ENCODE measurements around the gene PANK4.
"Not testable (repeated sequence)": the region's sequence is repeated elsewhere in the genome, so short reads cannot be mapped to it uniquely, and the experiment has no call there.

Gene PANK4

GRCh38 chr1:2549367-2550029 lies 23.1 kb upstream of the PANK4 start:
- peak overlapping the region; percentile 40 to 89 for H3K27ac ChIP-seq (ENCODE audit: insufficient read depth in 1 of 2, low read depth in 1 of 2, low read length in 2 of 2, poor library complexity in 1 of 2, severe bottlenecking in 2 of 2)
- peak overlapping the region in 1 of 7 experiments; percentile 82 for H3K4me3 ChIP-seq (ENCODE audit: control insufficient read depth in 1 of 7, extremely low read depth in 1 of 7, insufficient read depth in 4 of 7, low read depth in 2 of 7, low read length in 6 of 7)
- WGBS (ENCODE audit: insufficient coverage) = 64% methylated on average over 14 of the region's 28 CpGs
- DNase-seq; H3K36me3 ChIP-seq (ENCODE audit: control insufficient read depth in 4 of 4, insufficient read depth in 4 of 4, low read length in 3 of 4); H3K9me3 ChIP-seq (ENCODE audit: control extremely low read depth in 1 of 5, control insufficient read depth in 4 of 5, insufficient read depth in 2 of 5, low read depth in 1 of 5, low read length in 4 of 5); H3K27me3 ChIP-seq (replicated peaks in 2 of 5; ENCODE audit: control insufficient read depth in 4 of 5, insufficient read depth in 5 of 5, low read length in 4 of 5): not testable (repeated sequence)
- POLR2A ChIA-PET = interaction anchor here (0.7 kb wide), 1 partner anchor 36 kb away, joined by 3 read pairs; no protein-coding TSS in a partner anchor
- peaks cover 0 to 56% (median 51%) of the 10 kb centered on the region in 4 experiments for H3K4me1 ChIP-seq (ENCODE audit: control extremely low read depth in 1 of 4, control insufficient read depth in 4 of 4, insufficient read depth in 4 of 4, low read length in 3 of 4)
- CTCF ChIA-PET = interaction anchor here (1.5 to 3.9 kb wide), 4 partner anchors 12 to 133 kb away, joined by 4 to 28 read pairs (median 15); partner anchors contain the start of gene PANK4

DNA sequence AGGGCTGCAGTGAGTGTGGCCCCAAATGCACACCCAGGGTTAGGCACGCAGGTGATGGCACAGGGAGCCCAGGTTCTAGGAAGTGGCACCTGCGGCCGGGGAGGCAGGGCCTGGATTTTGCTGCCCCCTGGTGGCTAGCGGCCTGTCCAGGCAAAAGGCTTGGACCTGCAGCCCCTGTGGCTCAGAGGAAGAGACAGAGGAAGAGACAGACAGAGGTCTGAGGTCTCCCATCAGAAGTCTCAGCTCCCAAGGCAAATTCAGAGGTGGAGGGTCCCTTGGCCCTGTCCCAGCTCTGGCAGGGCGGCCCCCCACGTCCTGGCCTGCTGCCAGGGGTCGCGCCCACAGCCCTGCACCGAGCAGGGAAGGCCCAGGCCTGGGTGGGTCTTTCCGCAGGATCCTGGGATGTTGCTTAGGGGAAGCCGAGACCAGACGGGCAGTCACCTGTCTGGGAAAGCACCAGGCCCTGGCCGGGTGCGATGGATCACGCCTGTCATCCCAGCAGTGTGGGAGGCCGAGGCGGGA lies 21.7 kb upstream of the PANK4 start:
- CTCF ChIA-PET = interaction anchor here (0.7 to 4.2 kb wide), 19 partner anchors 9 to 323 kb away, joined by 3 to 52 read pairs (median 4); partner anchors contain the start of genes HES5, MORN1, PANK4 and PRXL2B
- peak; percentile 71 to 74 (median 74) for DNase-seq
- no peaks in the 10 kb centered on the region for H3K9me3 ChIP-seq (ENCODE audit: control extremely low read depth in 1 of 5, control insufficient read depth in 4 of 5, insufficient read depth in 2 of 5, low read depth in 1 of 5, low read length in 4 of 5)
- no peaks in the 10 kb centered on the region for H3K36me3 ChIP-seq (ENCODE audit: control insufficient read depth in 4 of 4, insufficient read depth in 4 of 4, low read length in 3 of 4)
- WGBS (ENCODE audit: insufficient coverage) = 1% methylated on average over 15 of the region's 17 CpGs
- peaks cover 0 to 61% (median 57%) of the 10 kb centered on the region in 4 experiments for H3K4me1 ChIP-seq (ENCODE audit: control extremely low read depth in 1 of 4, control insufficient read depth in 4 of 4, insufficient read depth in 4 of 4, low read length in 3 of 4)
- H3K27me3 ChIP-seq (replicated peaks in 2 of 5; ENCODE audit: control insufficient read depth in 4 of 5, insufficient read depth in 5 of 5, low read length in 4 of 5) = no peaks in the 10 kb centered on the region
- peak overlapping the region; percentile 47 to 89 for H3K27ac ChIP-seq (ENCODE audit: insufficient read depth in 1 of 2, low read depth in 1 of 2, low read length in 2 of 2, poor library complexity in 1 of 2, severe bottlenecking in 2 of 2)
- POLR2A ChIA-PET = interaction anchor here (0.9 to 2.2 kb wide), 5 partner anchors 18 to 135 kb away, joined by 3 to 11 read pairs (median 5); partner anchors contain the start of genes HES5 and PANK4
- peak overlapping the region in 5 of 7 experiments; percentile 36 to 82 (median 61) for H3K4me3 ChIP-seq (ENCODE audit: control insufficient read depth in 1 of 7, extremely low read depth in 1 of 7, insufficient read depth in 4 of 7, low read depth in 2 of 7, low read length in 6 of 7)

GRCh38 chr1:2547210-2548067 lies 21.0 kb upstream of the PANK4 start:
- H3K27ac ChIP-seq (ENCODE audit: insufficient read depth in 1 of 2, low read depth in 1 of 2, low read length in 2 of 2, poor library complexity in 1 of 2, severe bottlenecking in 2 of 2) = peak overlapping the region in 1 of 2 experiments; percentile 89

GRCh38 chr1:2546515-2547209 lies 20.3 kb upstream of the PANK4 start:
- H3K36me3 ChIP-seq (ENCODE audit: control insufficient read depth in 4 of 4, insufficient read depth in 4 of 4, low read length in 3 of 4) = no peaks in the 10 kb centered on the region
- H3K27me3 ChIP-seq (replicated peaks in 2 of 5; ENCODE audit: control insufficient read depth in 4 of 5, insufficient read depth in 5 of 5, low read length in 4 of 5) = no peaks in the 10 kb centered on the region
- DNase-seq = peak; percentile 68 to 84 (median 80)
- H3K9me3 ChIP-seq (ENCODE audit: control extremely low read depth in 1 of 5, control insufficient read depth in 4 of 5, insufficient read depth in 2 of 5, low read depth in 1 of 5, low read length in 4 of 5) = no peaks in the 10 kb centered on the region
- ChIA-PET CTCF (interaction anchor here (0.7 to 4.2 kb wide), 14 partner anchors 9 to 586 kb away, joined by 3 to 52 read pairs (median 6); partner anchors contain the start of genes HES5, PANK4, PRXL2B and TNFRSF14), POLR2A (interaction anchor here (1.3 to 2.2 kb wide), 3 partner anchors 16 to 134 kb away, joined by 4 to 11 read pairs (median 5); partner anchors contain the start of genes HES5 and PANK4)
- H3K4me1 ChIP-seq (ENCODE audit: control extremely low read depth in 1 of 4, control insufficient read depth in 4 of 4, insufficient read depth in 4 of 4, low read length in 3 of 4) = peaks cover 0 to 64% (median 60%) of the 10 kb centered on the region in 4 experiments
- H3K4me3 ChIP-seq (ENCODE audit: control insufficient read depth in 1 of 7, extremely low read depth in 1 of 7, insufficient read depth in 4 of 7, low read depth in 2 of 7, low read length in 6 of 7) = peak overlapping the region; percentile 36 to 82 (median 61)
- 0% methylated on average over 35 of the region's 52 CpGs for WGBS (ENCODE audit: insufficient coverage)
- peak overlapping the region in 1 of 2 experiments; percentile 68 for H3K27ac ChIP-seq (ENCODE audit: insufficient read depth in 1 of 2, low read depth in 1 of 2, low read length in 2 of 2, poor library complexity in 1 of 2, severe bottlenecking in 2 of 2)

More at GRCh38 chr1:2547210-2548067, 21.0 kb upstream of the PANK4 start:
- peak in 1 of 3 donors; percentile 52 for DNase-seq
- Histone ChIP-seq H3K4me3 (ENCODE audit: control insufficient read depth in 1 of 7, extremely low read depth in 1 of 7, insufficient read depth in 4 of 7, low read depth in 2 of 7, low read length in 6 of 7) (peak overlapping the region in 5 of 7 experiments; percentile 57 to 82 (median 65)), H3K27me3 (replicated peaks in 2 of 5; ENCODE audit: control insufficient read depth in 4 of 5, insufficient read depth in 5 of 5, low read length in 4 of 5) (no peaks in the 10 kb centered on the region), H3K4me1 (ENCODE audit: control extremely low read depth in 1 of 4, control insufficient read depth in 4 of 4, insufficient read depth in 4 of 4, low read length in 3 of 4) (peaks cover 0 to 64% (median 60%) of the 10 kb centered on the region in 4 experiments), H3K36me3 (ENCODE audit: control insufficient read depth in 4 of 4, insufficient read depth in 4 of 4, low read length in 3 of 4) (no peaks in the 10 kb centered on the region), H3K9me3 (ENCODE audit: control extremely low read depth in 1 of 5, control insufficient read depth in 4 of 5, insufficient read depth in 2 of 5, low read depth in 1 of 5, low read length in 4 of 5) (no peaks in the 10 kb centered on the region)
- POLR2A ChIA-PET = interaction anchor here (0.7 to 2.2 kb wide), 5 partner anchors 9 to 134 kb away, joined by 3 to 11 read pairs (median 4); partner anchors contain the start of genes HES5, PANK4 and TNFRSF14
- CTCF ChIA-PET = interaction anchor here (0.7 to 4.2 kb wide), 17 partner anchors 9 to 587 kb away, joined by 3 to 52 read pairs (median 4); partner anchors contain the start of genes HES5, PANK4, PRXL2B and TNFRSF14
- 9% methylated on average over 14 of the region's 27 CpGs for WGBS (ENCODE audit: insufficient coverage)

GRCh38 chr1:2545754-2546514 lies 19.5 kb upstream of the PANK4 start:
- H3K27me3 ChIP-seq (replicated peaks in 2 of 5; ENCODE audit: control insufficient read depth in 4 of 5, insufficient read depth in 5 of 5, low read length in 4 of 5) = peaks cover 0 to 4% (median 0%) of the 10 kb centered on the region in 5 experiments
- ChIA-PET CTCF (interaction anchor here (2.7 to 4.2 kb wide), 4 partner anchors 10 to 39 kb away, joined by 8 to 52 read pairs (median 21); partner anchors contain the start of genes HES5, PANK4, PRXL2B and TNFRSF14), POLR2A (interaction anchor here (0.6 to 1.5 kb wide), 5 partner anchors 16 to 305 kb away, joined by 3 to 4 read pairs (median 3); partner anchors contain the start of genes HES5 and PANK4)
- WGBS (ENCODE audit: insufficient coverage) = under 1% methylated on average over 22 of the region's 43 CpGs
- peaks cover 0 to 66% (median 63%) of the 10 kb centered on the region in 4 experiments for H3K4me1 ChIP-seq (ENCODE audit: control extremely low read depth in 1 of 4, control insufficient read depth in 4 of 4, insufficient read depth in 4 of 4, low read length in 3 of 4)
- peak overlapping the region in 6 of 7 experiments; percentile 36 to 82 (median 63) for H3K4me3 ChIP-seq (ENCODE audit: control insufficient read depth in 1 of 7, extremely low read depth in 1 of 7, insufficient read depth in 4 of 7, low read depth in 2 of 7, low read length in 6 of 7)
- DNase-seq = peak; percentile 86 to 90 (median 90)
- no peaks in the 10 kb centered on the region for H3K36me3 ChIP-seq (ENCODE audit: control insufficient read depth in 4 of 4, insufficient read depth in 4 of 4, low read length in 3 of 4)
- H3K27ac ChIP-seq (ENCODE audit: insufficient read depth in 1 of 2, low read depth in 1 of 2, low read length in 2 of 2, poor library complexity in 1 of 2, severe bottlenecking in 2 of 2) = peak overlapping the region in 1 of 2 experiments; percentile 68
- no peaks in the 10 kb centered on the region for H3K9me3 ChIP-seq (ENCODE audit: control extremely low read depth in 1 of 5, control insufficient read depth in 4 of 5, insufficient read depth in 2 of 5, low read depth in 1 of 5, low read length in 4 of 5)
